Tibial nerve (tissue), 3 donors: ENCODE measurements around the gene DIPK2B.

Experiments used
- CTCF ChIP-seq, 5 experiments: fragments of 200-600 bp in 3 of 5; fragments of 450-650 bp in 2 of 5; sonication (generic) in 3 of 5; IDR thresholded peaks; one replicate each; pipeline ENCODE4 v1.5.1; 2016 to 2019; ENCODE audit warnings: antibody characterized with exemption in 5 of 5, mild to moderate bottlenecking in 3 of 5, moderate library complexity in 2 of 5
- POLR2A ChIP-seq, 2 donors: fragments of 450-650 bp; IDR thresholded peaks; one replicate each; pipeline ENCODE4 v1.6.1; 2017; ENCODE audit warnings: antibody characterized with exemption in 2 of 2, mild to moderate bottlenecking in 2 of 2, moderate library complexity in 2 of 2

- TF ChIP-seq CTCF (IDR thresholded peaks at IDR 0.05) (no peak), POLR2A (IDR thresholded peaks at IDR 0.05) (no peak)
Measured at GRCh38 chrX:45202171-45202570, 1.5 kb upstream of the DIPK2B start.
